K562 (cell line): ENCODE data around the gene HOXA4. TPM values are rescaled to one million over a fixed set of nuclear protein-coding genes. Genes with fewer than 3 reads are reported as not detected.

Source experiments
- ADNP ChIP-seq: fragments of 200-800 bp; sonication (Bioruptor generic); IDR thresholded peaks from 2 replicates; pipeline ENCODE4 v1.6.1; 2016; ENCODE audit warnings: missing genetic modification characterization, missing compliant biosample characterization
- CBFB ChIP-seq: sonication (generic); formaldehyde crosslinking; IDR thresholded peaks from 2 replicates; pipeline ENCODE4 v1.4.0; 2020; ENCODE audit warnings: mild to moderate bottlenecking, missing genetic modification reagents
- FOXA1 ChIP-seq: fragments of 450-650 bp; IDR thresholded peaks from 2 replicates; pipeline ENCODE4 v1.6.1; 2016; ENCODE audit warnings: mild to moderate bottlenecking, borderline replicate concordance
- FUS ChIP-seq: fragments of 200-400 bp; formaldehyde crosslinking; optimal IDR thresholded peaks from 2 replicates; pipeline ENCODE3; 2017; ENCODE audit warnings: low read depth, low read length
- MCM2 ChIP-seq: fragments of 450-650 bp; IDR thresholded peaks from 2 replicates; pipeline ENCODE4 v1.6.1; 2017; ENCODE audit warnings: low read depth, mild to moderate bottlenecking
- PBX2 ChIP-seq, 2 experiments: IDR thresholded peaks in 1 of 2; conservative IDR thresholded peaks in 1 of 2; 2 replicates each; pipeline ENCODE4 v1.6.1; 2016; ENCODE audit warnings: low read depth in 2 of 2, mild to moderate bottlenecking in 1 of 2, missing compliant biosample characterization in 1 of 2, missing genetic modification characterization in 1 of 2, moderate library complexity in 1 of 2
- TCF3 ChIP-seq: sonication (generic); formaldehyde crosslinking; IDR thresholded peaks from 2 replicates; pipeline ENCODE4 v1.4.0; 2020; ENCODE audit warnings: mild to moderate bottlenecking, missing genetic modification reagents
- TFAM ChIP-seq: fragments of 250-450 bp; sonication (Bioruptor Pico); conservative IDR thresholded peaks from 2 replicates; pipeline ENCODE4 v1.5.0; 2021; ENCODE audit warnings: mild to moderate bottlenecking, moderate library complexity
- ZNF318 ChIP-seq, 2 experiments: fragments of 450-650 bp; IDR thresholded peaks; 2 replicates each; pipeline ENCODE4 v1.6.1; 2016; ENCODE audit warnings: mild to moderate bottlenecking in 2 of 2, borderline replicate concordance in 1 of 2, low read depth in 1 of 2, moderate library complexity in 1 of 2
- ZNF449 ChIP-seq: fragments of 250-450 bp; sonication (Bioruptor Pico); IDR thresholded peaks from 2 replicates; pipeline ENCODE4 v1.8.0; 2022; ENCODE audit warnings: moderate library complexity, mild to moderate bottlenecking, inconsistent platforms
- polyA plus RNA-seq, 8 experiments: library from polyadenylated mRNA; depleted of rRNA in 4 of 8; stranded (reverse) in 5 of 8; unstranded in 3 of 8; fragments of >200 nt; fragmentation: Nextera tagmentation in 2 of 8; fragmentation: Illumina TruSeq in 1 of 8; extraction: Ambion mirVana in 2 of 8; extraction: Trizol in 1 of 8; gene quantifications; 2 replicates each; pipeline versions ENCODE4 v1.2.1 to v1.2.3, GENCODE V29; 2011 to 2014; ENCODE audit warnings: inconsistent platforms in 1 of 8, missing spikeins in 1 of 8
- total RNA-seq, 7 experiments: library from RNA; depleted of rRNA in 6 of 7; stranded (reverse); fragments of >200 nt in 6 of 7; fragmentation: Illumina TruSeq in 2 of 7; extraction: Trizol in 2 of 7; gene quantifications; 2 replicates each; pipeline versions ENCODE4 v1.2.1 to v1.2.3, GENCODE V29; 2011 to 2021; ENCODE audit warnings: low replicate concordance in 1 of 7

The HOXA4 gene
- total and polyA plus RNA-seq, 9 of the 15 experiments (the other 6 are each of a cell fraction or from before 2014, with no cell fraction given): not detected

GRCh38 chr7:27138472-27138871 lies 7.9 kb upstream of the HOXA4 start (continued):
- TF ChIP-seq PBX2 (CRISPR knock-in tag; IDR thresholded peaks at IDR 0.05; ENCODE audit: low read depth) (no peak), PBX2 (tag; conservative IDR thresholded peaks at IDR 0.05; ENCODE audit: low read depth) (no peak), ZNF318 (IDR thresholded peaks at IDR 0.05; ENCODE audit: borderline replicate concordance in 1 of 2, low read depth in 1 of 2) (no peak), TFAM (CRISPR knock-in tag) (no peak), FUS (no peak), ADNP (tag) (no peak), MCM2 (no peak), TCF3 (CRISPR knock-in tag) (no peak), CBFB (CRISPR knock-in tag) (no peak), FOXA1 (no peak), ZNF449 (CRISPR knock-in tag) (no peak)
- TF ChIP-seq, all 486 proteins: peak for 0
